ENCODE data around the gene SNAP29.

GRCh38 chr22:20822240-20822639 lies 36.6 kb upstream of the SNAP29 start:
- TF ChIP-seq, protein P1, sequence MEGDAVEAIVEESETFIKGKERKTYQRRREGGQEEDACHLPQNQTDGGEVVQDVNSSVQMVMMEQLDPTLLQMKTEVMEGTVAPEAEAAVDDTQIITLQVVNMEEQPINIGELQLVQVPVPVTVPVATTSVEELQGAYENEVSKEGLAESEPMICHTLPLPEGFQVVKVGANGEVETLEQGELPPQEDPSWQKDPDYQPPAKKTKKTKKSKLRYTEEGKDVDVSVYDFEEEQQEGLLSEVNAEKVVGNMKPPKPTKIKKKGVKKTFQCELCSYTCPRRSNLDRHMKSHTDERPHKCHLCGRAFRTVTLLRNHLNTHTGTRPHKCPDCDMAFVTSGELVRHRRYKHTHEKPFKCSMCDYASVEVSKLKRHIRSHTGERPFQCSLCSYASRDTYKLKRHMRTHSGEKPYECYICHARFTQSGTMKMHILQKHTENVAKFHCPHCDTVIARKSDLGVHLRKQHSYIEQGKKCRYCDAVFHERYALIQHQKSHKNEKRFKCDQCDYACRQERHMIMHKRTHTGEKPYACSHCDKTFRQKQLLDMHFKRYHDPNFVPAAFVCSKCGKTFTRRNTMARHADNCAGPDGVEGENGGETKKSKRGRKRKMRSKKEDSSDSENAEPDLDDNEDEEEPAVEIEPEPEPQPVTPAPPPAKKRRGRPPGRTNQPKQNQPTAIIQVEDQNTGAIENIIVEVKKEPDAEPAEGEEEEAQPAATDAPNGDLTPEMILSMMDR (IDR thresholded peaks at IDR 0.05), result no peak
- no peak for TF ChIP-seq POLR2A (IDR thresholded peaks at IDR 0.05)
